Activated CD4-positive, CD25-positive, alpha-beta regulatory T cell treated with anti-CD3 and anti-CD28 coated beads, Interleukin-2, amount 50 U/mL, for 72 hours (primary cell): ENCODE results near the gene PSMB2.

ENCODE experiments used
- DNase-seq: peaks from one replicate; pipeline ENCODE4 v3.0.0; 2021

The PSMB2 gene

GRCh38 chr1:35640380-35641232 lies 720 bp downstream of the PSMB2 start:
- DNase-seq, result no peak

GRCh38 chr1:35637401-35637809 lies 3.9 kb downstream of the PSMB2 start:
- no peak for DNase-seq

- no peak for DNase-seq
These were observed 7.8 kb downstream of the PSMB2 start for GRCh38 chr1:35633547-35633946.

GRCh38 chr1:35631396-35631795 lies 9.9 kb downstream of the PSMB2 start:
- DNase-seq, result no peak

- no peak for DNase-seq
These were observed 12.3 kb downstream of the PSMB2 start for GRCh38 chr1:35629051-35629450.

- no peak for DNase-seq
These were observed 17.5 kb downstream of the PSMB2 start for GRCh38 chr1:35623832-35624231.

GRCh38 chr1:35622510-35623178 lies 18.7 kb downstream of the PSMB2 start:
- no peak for DNase-seq

- no peak for DNase-seq
These were observed 21.8 kb downstream of the PSMB2 start for GRCh38 chr1:35619237-35620121.

- DNase-seq, result no peak
These were observed 25.9 kb downstream of the PSMB2 start for GRCh38 chr1:35615440-35615839.

GRCh38 chr1:35611655-35612054 lies 29.7 kb downstream of the PSMB2 start:
- no peak for DNase-seq

GRCh38 chr1:35605867-35606182 lies 35.5 kb downstream of the PSMB2 start:
- DNase-seq, result no peak

GRCh38 chr1:35605071-35605866 lies 36.1 kb downstream of the PSMB2 start:
- no peak for DNase-seq

- DNase-seq, result no peak
These were observed 37.4 kb downstream of the PSMB2 start for GRCh38 chr1:35603941-35604340.

- DNase-seq, result no peak
These were observed 37.9 kb downstream of the PSMB2 start for GRCh38 chr1:35603468-35603867.

- DNase-seq, result no peak
These were observed 40.7 kb downstream of the PSMB2 start for GRCh38 chr1:35600593-35600992.

GRCh38 chr1:35599411-35599810 lies 41.9 kb downstream of the PSMB2 start:
- no peak for DNase-seq

- no peak for DNase-seq
These were observed 42.4 kb downstream of the PSMB2 start for GRCh38 chr1:35598895-35599294.

GRCh38 chr1:35597870-35598269 lies 43.5 kb downstream of the PSMB2 start:
- no peak for DNase-seq

GRCh38 chr1:35595684-35596083 lies 45.6 kb downstream of the PSMB2 start:
- no peak for DNase-seq

GRCh38 chr1:35594005-35594760 lies 47.1 kb downstream of the PSMB2 start:
- no peak for DNase-seq

- no peak for DNase-seq
These were observed 48.1 kb downstream of the PSMB2 start for GRCh38 chr1:35592991-35593769.
